NCI-H345 (cell line): ENCODE results near the gene PCGF3.
"Not testable (repeated sequence)": the region's sequence is repeated elsewhere in the genome, so short reads cannot be mapped to it uniquely, and the experiment has no call there.

Experiments
- DNase-seq: peaks from one replicate; lab custom pipeline; 2025; lab: John Stamatoyannopoulos, UW

PCGF3 gene

GRCh38 chr4:742742-743311 is 37.2 kb downstream of the PCGF3 start:
- DNase-seq: peak; percentile 44

- no peak for DNase-seq
These were observed 38.0 kb downstream of the PCGF3 start for GRCh38 chr4:743463-744211.

DNA sequence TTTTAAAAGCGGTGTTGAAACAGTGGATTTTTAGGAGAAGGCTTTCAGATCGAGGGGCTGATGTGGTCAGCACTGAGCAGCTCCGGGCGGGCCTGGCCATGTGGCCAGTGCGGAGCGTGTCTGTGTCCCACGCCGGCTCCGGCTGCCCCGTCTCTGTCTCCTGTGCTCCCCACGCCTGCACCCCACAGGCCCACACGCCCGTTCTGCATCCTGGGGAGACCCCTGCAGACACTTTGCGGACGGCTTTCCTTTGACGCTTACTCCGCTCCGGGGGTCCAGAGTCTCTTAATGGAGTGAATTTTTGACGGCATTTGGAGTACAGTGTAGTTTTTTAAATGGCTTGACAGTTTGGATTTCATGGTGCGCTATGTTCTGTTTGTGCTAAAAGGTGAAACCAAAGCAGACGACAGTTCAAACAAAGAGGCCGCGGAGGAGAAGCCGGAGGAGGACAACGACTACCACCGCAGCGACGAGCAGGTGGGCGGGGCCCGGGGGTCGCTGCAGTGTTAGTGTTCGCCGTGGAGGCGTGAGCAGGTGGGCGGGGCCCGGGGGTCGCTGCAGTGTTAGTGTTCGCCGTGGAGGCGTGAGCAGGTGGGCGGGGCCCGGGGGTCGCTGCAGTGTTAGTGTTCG is 38.7 kb downstream of the PCGF3 start:
- no peak for DNase-seq

- DNase-seq: no peak
These were observed 42.0 kb downstream of the PCGF3 start for GRCh38 chr4:747546-748170.

DNA sequence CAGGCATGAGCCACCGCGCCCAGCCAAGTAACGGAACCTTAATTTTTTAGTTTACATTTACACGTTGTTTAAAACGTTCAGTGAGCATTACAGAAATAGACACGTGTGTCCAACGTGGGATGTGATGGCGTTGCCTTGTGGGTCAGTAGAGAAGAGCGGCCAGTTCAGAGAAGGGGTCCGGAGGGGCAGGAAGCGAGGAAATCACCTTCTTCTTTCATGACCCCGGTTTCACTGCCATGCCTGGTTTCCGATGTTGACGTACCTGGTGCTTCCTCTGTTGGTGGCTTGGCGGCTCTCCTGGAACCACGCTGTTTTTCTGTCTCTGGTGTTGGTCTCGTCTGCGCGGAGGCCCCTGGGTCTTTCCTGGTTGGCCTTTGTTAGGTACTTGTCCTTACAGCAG is 42.8 kb downstream of the PCGF3 start:
- DNase-seq: no peak

DNA sequence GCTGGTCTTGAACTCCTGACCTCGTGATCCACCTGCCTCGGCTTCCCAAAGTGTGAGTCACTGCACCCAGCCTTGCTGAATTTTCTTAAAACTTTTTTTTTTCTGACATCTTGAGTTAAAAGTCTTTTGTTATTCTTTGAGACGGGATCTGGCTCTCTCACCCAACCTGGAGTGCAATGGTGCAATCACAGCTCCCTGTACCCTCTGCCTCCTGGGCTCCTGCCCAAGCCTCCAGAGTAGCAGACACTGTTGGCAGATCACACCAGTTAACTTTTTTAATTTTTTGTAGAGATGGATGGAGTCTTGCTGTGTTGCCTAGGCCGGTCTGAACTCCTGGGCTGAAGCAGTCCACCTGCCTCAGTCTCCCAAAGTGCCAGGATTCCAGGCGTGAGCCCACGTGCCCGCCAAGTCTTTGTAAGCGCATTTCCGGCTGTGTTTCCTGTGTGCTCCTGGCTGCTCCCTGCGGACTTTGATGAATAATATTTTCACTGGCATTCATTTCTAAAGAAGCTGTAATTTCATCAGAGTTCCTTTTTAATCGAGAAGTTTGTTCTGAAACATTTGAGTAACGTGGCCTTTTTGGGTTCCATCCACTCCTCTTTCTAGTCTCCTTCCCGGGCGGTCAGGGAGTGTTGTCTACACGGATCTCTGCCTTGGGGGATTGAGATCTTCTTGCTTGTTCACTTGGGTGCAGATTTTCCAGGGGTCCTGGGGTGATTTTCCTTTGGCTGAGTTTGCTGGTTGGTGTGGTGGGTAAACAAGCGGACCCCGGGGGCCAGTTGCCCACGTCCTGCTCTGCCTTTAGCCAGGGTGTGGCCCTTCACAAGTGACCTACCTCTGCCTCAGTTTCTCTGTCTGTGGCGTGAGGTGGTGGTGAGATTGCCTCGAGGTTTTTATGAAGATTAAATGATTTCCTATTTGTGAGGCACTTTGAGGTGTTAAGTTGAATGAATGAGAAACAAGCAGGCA is 44.4 kb downstream of the PCGF3 start:
- no peak for DNase-seq

- DNase-seq: peak; percentile 80
These were observed 46.0 kb downstream of the PCGF3 start for GRCh38 chr4:751676-752075.

DNA sequence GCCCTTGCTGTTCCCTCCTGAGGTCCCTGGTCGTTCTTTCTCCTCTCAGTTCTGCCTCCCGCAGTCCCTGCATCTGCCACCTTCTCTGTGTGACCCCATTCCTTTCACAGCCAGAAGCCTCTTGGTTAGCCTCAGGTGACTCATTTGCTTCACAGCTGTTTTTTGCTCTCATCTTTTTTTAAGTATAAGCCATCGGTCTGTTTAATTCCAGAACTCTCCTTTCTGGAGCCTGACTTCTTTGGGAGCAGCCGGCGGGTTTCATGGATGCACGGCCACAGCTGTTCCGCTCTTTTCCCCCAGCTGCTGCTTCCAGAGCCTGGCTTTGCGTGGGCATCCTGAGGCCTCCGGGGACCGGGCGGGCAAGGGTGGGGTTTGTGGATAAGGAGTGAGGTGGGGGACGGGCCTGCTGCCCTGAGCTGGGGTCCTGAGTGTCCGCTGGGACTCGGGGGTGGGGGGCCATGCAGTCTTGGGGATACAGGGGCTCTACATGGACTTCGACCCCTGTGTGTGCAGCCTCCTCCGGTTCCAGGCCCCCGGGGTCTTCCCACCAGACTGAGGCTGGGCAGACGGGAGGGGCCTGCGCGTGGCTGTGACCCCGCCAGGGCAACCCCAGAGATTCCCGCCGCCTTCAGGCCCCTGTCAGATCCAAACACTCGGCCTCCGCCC is 46.7 kb downstream of the PCGF3 start:
- peak; percentile 49 for DNase-seq

DNA sequence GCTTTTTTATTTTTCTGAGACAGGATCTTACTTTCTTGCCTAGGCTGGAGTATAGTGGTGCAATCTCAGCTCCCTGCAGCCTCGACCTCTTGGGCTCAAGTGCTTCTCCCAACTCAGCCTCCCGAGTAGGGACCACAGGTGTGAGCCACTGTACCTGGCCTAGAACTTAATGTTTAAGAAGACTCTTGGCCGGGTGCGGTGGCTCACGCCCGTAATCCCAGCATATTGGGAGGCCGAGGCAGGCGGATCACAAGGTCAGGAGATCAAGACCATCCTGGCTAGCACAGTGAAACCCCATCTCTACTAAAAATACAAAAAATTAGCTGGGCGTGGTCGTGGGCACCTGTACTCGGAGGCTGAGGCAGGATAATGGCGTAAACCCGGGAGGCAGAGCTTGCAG is 47.6 kb downstream of the PCGF3 start:
- not testable (repeated sequence) for DNase-seq

- DNase-seq: no peak
These were observed 48.8 kb downstream of the PCGF3 start for GRCh38 chr4:754221-755120.

GRCh38 chr4:757111-757510 is 51.5 kb downstream of the PCGF3 start:
- no peak for DNase-seq

GRCh38 chr4:759810-760209 is 54.2 kb downstream of the PCGF3 start:
- DNase-seq: not testable (repeated sequence)

DNA sequence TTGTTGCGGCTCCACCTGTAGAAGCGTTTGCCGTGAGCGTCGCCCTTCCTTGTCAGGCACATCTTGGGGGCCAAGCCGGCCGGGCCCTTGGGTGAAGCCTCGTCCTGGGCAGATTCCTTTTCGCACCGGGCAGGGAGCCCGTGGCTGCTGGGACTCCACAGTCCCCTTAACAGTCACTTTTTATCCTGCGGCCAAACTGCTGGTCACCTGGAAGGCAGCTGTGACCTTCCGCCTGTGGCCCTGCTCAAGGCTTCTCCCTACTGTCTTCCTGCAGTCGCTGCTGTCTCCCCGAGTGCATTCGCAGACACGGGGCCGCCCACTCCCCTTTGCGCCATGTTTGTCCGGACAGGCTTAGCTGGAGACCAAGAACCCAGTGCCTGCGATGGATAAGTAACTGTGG is 55.0 kb downstream of the PCGF3 start:
- DNase-seq: no peak

DNA sequence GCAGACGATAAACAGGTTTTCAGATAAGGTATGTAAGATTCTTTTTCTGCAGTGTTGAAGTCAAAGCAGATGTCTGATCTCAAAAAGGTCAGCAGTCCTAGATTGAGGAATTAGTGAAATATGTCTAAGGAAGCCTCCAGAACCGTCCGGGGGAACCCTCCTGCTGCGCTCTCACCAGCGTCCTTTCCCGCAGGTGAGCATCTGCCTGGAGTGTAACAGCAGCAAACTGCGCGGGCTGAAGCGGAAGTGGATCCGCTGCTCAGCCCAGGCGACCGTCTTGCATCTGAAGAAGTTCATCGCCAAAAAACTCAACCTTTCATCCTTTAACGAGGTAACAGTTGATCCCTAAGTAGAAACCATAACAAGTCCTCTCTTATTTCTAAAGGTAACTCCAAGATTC is 55.5 kb downstream of the PCGF3 start:
- no peak for DNase-seq

DNA sequence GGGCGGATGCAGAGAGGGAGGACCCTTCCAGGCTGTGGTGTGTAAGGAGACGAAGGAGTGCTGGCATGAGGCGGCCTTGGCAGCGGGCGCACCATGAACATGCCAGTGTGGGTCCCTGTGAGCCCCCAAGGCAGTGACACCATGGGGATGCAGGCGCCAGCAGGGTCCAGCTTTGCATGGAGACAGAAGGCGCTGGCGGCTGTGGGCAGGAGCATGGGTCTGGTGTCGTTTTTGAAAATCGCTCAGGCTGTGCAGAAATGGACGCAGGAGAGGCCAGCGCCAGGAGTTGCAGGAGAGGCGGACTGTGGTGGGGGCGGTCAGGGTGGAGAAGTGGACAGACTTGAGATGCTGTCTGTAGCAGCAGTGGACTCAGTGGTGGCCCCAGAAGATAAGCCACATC is 56.1 kb downstream of the PCGF3 start:
- no peak for DNase-seq

DNA sequence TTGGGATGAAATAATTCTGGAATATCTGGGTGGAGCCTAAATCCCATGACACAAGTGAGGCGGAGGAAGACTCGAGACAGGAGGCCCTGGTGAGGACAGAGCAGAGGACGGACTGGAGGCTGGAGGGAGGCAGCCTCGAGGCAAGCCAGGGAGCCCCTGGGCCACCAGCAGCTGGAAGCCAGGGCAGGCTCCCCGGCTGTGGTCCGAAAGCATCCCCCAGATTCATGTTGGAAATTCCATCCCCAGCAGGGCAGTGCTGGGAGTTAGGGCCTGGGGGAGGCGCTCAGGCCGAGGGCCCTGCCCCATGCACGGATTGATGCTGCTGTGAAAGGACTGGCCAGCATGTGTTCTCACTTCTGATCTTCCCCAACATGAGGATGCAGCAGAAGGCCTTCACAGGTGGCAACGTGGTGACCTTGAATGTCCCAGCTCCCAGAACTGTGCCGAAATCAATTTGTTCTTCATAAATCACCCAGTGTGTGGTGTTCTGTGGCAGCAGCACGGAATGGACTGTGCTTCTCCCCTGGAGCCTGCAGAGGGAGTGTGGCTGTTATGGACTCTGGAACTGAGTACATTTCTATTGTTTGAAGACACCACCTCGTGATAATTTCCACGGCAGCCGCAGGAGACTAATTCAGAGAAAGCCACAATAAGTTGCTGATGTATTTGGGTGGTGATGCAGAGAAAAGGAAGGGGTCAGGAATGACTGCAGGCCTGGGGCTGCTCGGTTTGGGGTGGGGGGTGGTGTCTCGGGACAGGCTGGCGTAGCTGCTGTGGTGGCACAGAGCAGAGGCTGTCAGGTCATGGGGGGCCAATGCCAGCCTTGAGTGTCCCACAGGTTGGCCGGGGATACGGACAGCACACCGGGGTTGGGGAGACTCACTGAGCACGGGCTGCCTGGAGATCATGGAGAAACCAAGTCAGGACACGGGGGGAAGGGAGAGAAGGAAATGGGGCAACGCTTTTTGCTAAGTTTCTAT is 56.9 kb downstream of the PCGF3 start:
- peak; percentile 8 for DNase-seq

DNA sequence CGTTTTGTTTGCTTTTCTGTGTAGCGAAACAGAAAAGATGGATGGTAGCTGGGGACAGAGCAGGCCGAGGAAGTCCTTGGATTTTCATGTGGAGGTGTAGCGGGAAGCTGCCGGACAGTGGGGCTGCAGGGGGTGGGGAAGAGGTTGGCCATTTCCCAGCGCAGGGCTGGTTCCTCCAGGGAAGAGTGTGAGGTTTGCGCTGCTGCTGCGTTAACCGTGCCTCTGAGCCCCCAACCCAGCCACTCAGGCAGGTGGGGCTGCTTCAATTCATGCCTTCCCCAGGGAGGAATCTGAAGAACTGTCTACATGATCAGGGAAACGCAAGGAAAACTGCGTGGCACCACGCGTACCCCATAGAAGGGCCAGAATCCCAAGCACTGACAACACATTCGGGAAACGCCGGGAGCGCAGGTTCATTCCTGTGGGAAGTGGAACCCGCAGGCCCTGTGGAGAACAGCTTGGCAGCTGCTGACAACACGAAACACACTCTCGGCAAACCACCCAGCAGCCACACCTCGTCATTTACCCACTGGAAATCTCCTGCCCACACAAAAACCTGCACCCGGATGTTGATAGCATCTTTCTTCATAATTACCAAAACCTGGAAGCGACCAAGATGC is 57.7 kb downstream of the PCGF3 start:
- DNase-seq: no peak

DNA sequence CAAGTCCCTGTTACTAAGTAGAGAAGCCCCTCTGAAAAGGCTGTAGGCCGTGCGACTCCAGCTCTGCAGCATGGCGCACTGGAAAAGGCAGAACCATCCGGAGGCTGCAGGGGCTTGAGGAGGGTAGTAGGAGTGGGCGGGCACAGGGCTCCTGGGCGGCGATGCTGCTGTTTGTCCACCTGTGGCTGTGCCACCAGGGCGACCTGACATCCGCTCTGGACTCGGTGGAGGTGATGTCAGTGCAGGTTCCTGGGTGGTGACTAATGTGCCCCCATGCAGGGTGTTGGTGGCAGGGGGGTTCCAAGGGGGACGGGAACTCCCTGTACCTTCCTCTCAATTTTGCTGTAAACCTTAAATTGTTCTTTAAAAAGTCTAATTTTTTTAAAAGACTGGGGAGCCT is 58.3 kb downstream of the PCGF3 start:
- no peak for DNase-seq
